Small intestine (tissue), 7 donors: ENCODE results near the gene LSAMP. TPM values are rescaled to one million over a fixed set of nuclear protein-coding genes. Genes with fewer than 3 reads are reported as not detected.

Experiments
- DNase-seq, 2 donors: peaks; one replicate each; pipeline versions ENCODE4 v3.0.0 to v3.0.0-alpha.2; 2013
- FAIRE-seq: peaks from 2 replicates; lab custom pipeline; 2012; peaks lifted over from hg19 to GRCh38; lab: Jason Lieb, UNC
- H3K27ac ChIP-seq, 3 donors: one replicate each; pipeline ENCODE4 v1.5.1; 2013; ENCODE audit warnings: low read length in 2 of 3, mild to moderate bottlenecking in 2 of 3, control low read depth in 1 of 3, inconsistent platforms in 1 of 3, low read depth in 1 of 3, moderate library complexity in 1 of 3
- H3K27me3 ChIP-seq, 3 donors: one replicate each; pipeline ENCODE4 v1.6.1; 2013; ENCODE audit warnings: low read length in 3 of 3, inconsistent platforms in 1 of 3; ENCODE audit not compliant: control insufficient read depth in 3 of 3, insufficient read depth in 3 of 3
- H3K36me3 ChIP-seq, 3 donors: one replicate each; pipeline ENCODE4 v1.6.1; 2013; ENCODE audit warnings: low read length in 3 of 3, inconsistent platforms in 1 of 3, low read depth in 1 of 3, mild to moderate bottlenecking in 1 of 3, moderate library complexity in 1 of 3; ENCODE audit not compliant: control insufficient read depth in 3 of 3, insufficient read depth in 2 of 3
- H3K4me1 ChIP-seq, 3 donors: one replicate each; pipeline ENCODE4 v1.6.1; 2013; ENCODE audit warnings: low read length in 2 of 3, inconsistent platforms in 1 of 3, low read depth in 1 of 3, mild to moderate bottlenecking in 1 of 3, moderate library complexity in 1 of 3; ENCODE audit not compliant: control insufficient read depth in 3 of 3, insufficient read depth in 2 of 3
- H3K4me3 ChIP-seq, 3 donors: one replicate each; pipeline ENCODE4 v1.5.1; 2013; ENCODE audit warnings: low read length in 3 of 3, control low read depth in 1 of 3, inconsistent platforms in 1 of 3, low read depth in 1 of 3, mild to moderate bottlenecking in 1 of 3, moderate library complexity in 1 of 3
- H3K9me3 ChIP-seq, 2 donors: one replicate each; pipeline ENCODE4 v1.6.1; 2013; ENCODE audit warnings: low read depth in 1 of 2, low read length in 1 of 2; ENCODE audit not compliant: control insufficient read depth in 2 of 2, insufficient read depth in 1 of 2
- WGBS, 3 donors: extraction: QIAGEN DNeasy Blood & Tissue Kit; methylation state at CpG; one replicate each; pipeline ENCODE4 v1.1.7; 2013; 5-methylcytosine and 5-hydroxymethylcytosine counted together
- polyA plus RNA-seq, 4 donors: library from polyadenylated mRNA; stranded (reverse) in 3 of 4; unstranded in 1 of 4; fragments of 200-250 nt in 3 of 4; fragments of 120-200 nt in 1 of 4; gene quantifications; one replicate each; pipeline versions ENCODE4 v1.2.1 to v1.2.3, GENCODE V29; 2013
- donor health status: healthy with polysubstance abuse.
- donor health status: control.
- donor health status: control.
- donor health status: Bipolar disorder and iron deficiency.
- donor health status: healthy.

LSAMP gene
- polyA plus RNA-seq, 4 donors, result 0.27 to 2.9 (median 1.8) TPM; not detected in 1

GRCh38 chr3:116442331-116443021 is 2.8 kb downstream of the LSAMP start:
- H3K4me3 ChIP-seq, result no peak overlapping the region
- no peaks in the 10 kb centered on the region for H3K36me3 ChIP-seq
- FAIRE-seq, result no peak
- 45 to 53% (median 53%) methylated on average over 5 of the region's 5 CpGs for WGBS, 3 donors
- H3K27ac ChIP-seq, result no peak overlapping the region
- peaks cover 0 to 12% (median 0%) of the 10 kb centered on the region in 3 donors for H3K27me3 ChIP-seq
- no peaks in the 10 kb centered on the region for H3K4me1 ChIP-seq
- no peaks in the 10 kb centered on the region for H3K9me3 ChIP-seq
- DNase-seq, result no peak

GRCh38 chr3:116441652-116442051 is 3.6 kb downstream of the LSAMP start:
- no peaks in the 10 kb centered on the region for H3K36me3 ChIP-seq
- no peak overlapping the region for H3K4me3 ChIP-seq
- H3K27me3 ChIP-seq, result peaks cover 0 to 12% (median 0%) of the 10 kb centered on the region in 3 donors
- H3K4me1 ChIP-seq, result no peaks in the 10 kb centered on the region
- no peak overlapping the region for H3K27ac ChIP-seq
- DNase-seq (no peak), FAIRE-seq (no peak)
- H3K9me3 ChIP-seq, result no peaks in the 10 kb centered on the region
- WGBS, 3 donors, result 88 to 95% (median 91%) methylated on average over 4 of the region's 4 CpGs

- no peak for FAIRE-seq
- H3K36me3 ChIP-seq, result no peaks in the 10 kb centered on the region
- H3K27me3 ChIP-seq, result peaks cover 0 to 11% (median 0%) of the 10 kb centered on the region in 3 donors
- H3K27ac ChIP-seq, result no peak overlapping the region
- H3K9me3 ChIP-seq, result no peaks in the 10 kb centered on the region
- 55 to 80% (median 61%) methylated on average over 2 of the region's 2 CpGs for WGBS, 3 donors
- DNase-seq, result no peak
- no peak overlapping the region for H3K4me3 ChIP-seq
- no peaks in the 10 kb centered on the region for H3K4me1 ChIP-seq
These were observed 5.1 kb downstream of the LSAMP start for GRCh38 chr3:116440196-116440595.

GRCh38 chr3:116433552-116433951 is 11.7 kb downstream of the LSAMP start:
- H3K36me3 ChIP-seq, result no peaks in the 10 kb centered on the region
- no peak overlapping the region for H3K4me3 ChIP-seq
- FAIRE-seq, result no peak
- whole genome bisulfite sequencing, 3 donors, result 88 to 100% (median 96%) methylated on average over 1 of the region's 1 CpG
- no peaks in the 10 kb centered on the region for H3K4me1 ChIP-seq
- no peaks in the 10 kb centered on the region for H3K9me3 ChIP-seq
- no peak overlapping the region for H3K27ac ChIP-seq
- DNase-seq, result no peak
- no peaks in the 10 kb centered on the region for H3K27me3 ChIP-seq

GRCh38 chr3:116432795-116433194 is 12.5 kb downstream of the LSAMP start:
- Histone ChIP-seq H3K4me1 (no peaks in the 10 kb centered on the region), H3K4me3 (no peak overlapping the region), H3K9me3 (no peaks in the 10 kb centered on the region), H3K36me3 (no peaks in the 10 kb centered on the region), H3K27me3 (no peaks in the 10 kb centered on the region), H3K27ac (no peak overlapping the region)
- 21 to 62% (median 44%) methylated on average over 2 of the region's 2 CpGs for WGBS, 3 donors
- DNase-seq, result no peak
- no peak for FAIRE-seq

- FAIRE-seq, result no peak
- no peaks in the 10 kb centered on the region for H3K27me3 ChIP-seq
- H3K36me3 ChIP-seq, result no peaks in the 10 kb centered on the region
- 84 to 88% (median 85%) methylated on average over 6 of the region's 6 CpGs for WGBS, 3 donors
- H3K4me1 ChIP-seq, result no peaks in the 10 kb centered on the region
- no peak overlapping the region for H3K27ac ChIP-seq
- no peak for DNase-seq
- H3K9me3 ChIP-seq, result no peaks in the 10 kb centered on the region
- no peak overlapping the region for H3K4me3 ChIP-seq
These were observed 15.6 kb downstream of the LSAMP start for GRCh38 chr3:116429479-116430269.

- no peaks in the 10 kb centered on the region for H3K27me3 ChIP-seq
- 84 to 94% (median 93%) methylated on average over 8 of the region's 8 CpGs for WGBS, 3 donors
- no peak for FAIRE-seq
These were observed 19.3 kb downstream of the LSAMP start for GRCh38 chr3:116426036-116426435.

GRCh38 chr3:116425126-116425525 is 20.2 kb downstream of the LSAMP start:
- no peak for FAIRE-seq
- no peak overlapping the region for H3K4me3 ChIP-seq
- no peaks in the 10 kb centered on the region for H3K36me3 ChIP-seq
- H3K9me3 ChIP-seq, result no peaks in the 10 kb centered on the region
- H3K27ac ChIP-seq, result no peak overlapping the region
- no peaks in the 10 kb centered on the region for H3K4me1 ChIP-seq
- no peaks in the 10 kb centered on the region for H3K27me3 ChIP-seq
- peak in 1 of 2 donors; percentile 28 for DNase-seq
- 13 to 50% (median 15%) methylated on average over 2 of the region's 2 CpGs for WGBS, 3 donors

More at GRCh38 chr3:116426036-116426435, 19.3 kb downstream of the LSAMP start:
- Histone ChIP-seq H3K4me1 (no peaks in the 10 kb centered on the region), H3K4me3 (no peak overlapping the region), H3K9me3 (no peaks in the 10 kb centered on the region), H3K36me3 (no peaks in the 10 kb centered on the region), H3K27ac (no peak overlapping the region)
- no peak for DNase-seq
